ENCODE data around the gene TTC21A. TPM values are rescaled to one million over a fixed set of nuclear protein-coding genes. Genes with fewer than 3 reads are reported as not detected.
A peak's percentile ranks its signal among the peaks of the same experiment; 100 is the strongest.

TTC21A gene
- total RNA-seq, 1 donor from 2014 or later: 12.3 TPM

GRCh38 chr3:39127269-39127907, 19.9 kb downstream of the TTC21A start:
- no peaks in the 10 kb centered on the region for H3K27me3 Mint-ChIP-seq (ENCODE audit: low read depth)
- no peaks in the 10 kb centered on the region for H3K36me3 Mint-ChIP-seq
- no peaks in the 10 kb centered on the region for H3K9me3 Mint-ChIP-seq
- TF ChIP-seq CTCF (IDR thresholded peaks at IDR 0.05; ENCODE audit: unreplicated experiment): no peak
- H3K4me3 Mint-ChIP-seq: no peak overlapping the region
- no peak for DNase-seq (ENCODE audit: low spot score in 2 of 2, unreplicated experiment in 2 of 2)
- H3K27ac Mint-ChIP-seq: peak overlapping the region; percentile 99
- peaks cover 55% of the 10 kb centered on the region for H3K4me1 Mint-ChIP-seq

GRCh38 chr3:39127908-39128304, 20.4 kb downstream of the TTC21A start:
- no peak for DNase-seq (ENCODE audit: low spot score in 2 of 2, unreplicated experiment in 2 of 2)
- Mint-ChIP-seq H3K4me3 (no peak overlapping the region), H3K27me3 (ENCODE audit: low read depth) (no peaks in the 10 kb centered on the region), H3K4me1 (peaks cover 60% of the 10 kb centered on the region), H3K27ac (no peak overlapping the region), H3K36me3 (no peaks in the 10 kb centered on the region), H3K9me3 (no peaks in the 10 kb centered on the region)
- no peak for TF ChIP-seq CTCF (IDR thresholded peaks at IDR 0.05; ENCODE audit: unreplicated experiment)

- no peaks in the 10 kb centered on the region for H3K9me3 Mint-ChIP-seq
- H3K4me3 Mint-ChIP-seq: no peak overlapping the region
- peaks cover 66% of the 10 kb centered on the region for H3K4me1 Mint-ChIP-seq
- H3K36me3 Mint-ChIP-seq: no peaks in the 10 kb centered on the region
- no peak for TF ChIP-seq CTCF (IDR thresholded peaks at IDR 0.05; ENCODE audit: unreplicated experiment)
- DNase-seq (ENCODE audit: low spot score in 2 of 2, unreplicated experiment in 2 of 2): no peak
- no peak overlapping the region for H3K27ac Mint-ChIP-seq
- H3K27me3 Mint-ChIP-seq (ENCODE audit: low read depth): no peaks in the 10 kb centered on the region
These were observed 21.5 kb downstream of the TTC21A start for GRCh38 chr3:39128951-39129350.

- Mint-ChIP-seq H3K9me3 (no peaks in the 10 kb centered on the region), H3K4me1 (peaks cover 59% of the 10 kb centered on the region), H3K36me3 (no peaks in the 10 kb centered on the region), H3K27ac (peak overlapping the region; percentile 39), H3K4me3 (no peak overlapping the region), H3K27me3 (ENCODE audit: low read depth) (no peaks in the 10 kb centered on the region)
- TF ChIP-seq CTCF (IDR thresholded peaks at IDR 0.05; ENCODE audit: unreplicated experiment): no peak
- DNase-seq (ENCODE audit: low spot score in 2 of 2, unreplicated experiment in 2 of 2): no peak
These were observed 22.5 kb downstream of the TTC21A start for GRCh38 chr3:39130026-39130425.

- Mint-ChIP-seq H3K36me3 (no peaks in the 10 kb centered on the region), H3K27ac (peak overlapping the region; percentile 39), H3K4me3 (no peak overlapping the region), H3K9me3 (no peaks in the 10 kb centered on the region), H3K27me3 (ENCODE audit: low read depth) (no peaks in the 10 kb centered on the region), H3K4me1 (peaks cover 52% of the 10 kb centered on the region)
- no peak for TF ChIP-seq CTCF (IDR thresholded peaks at IDR 0.05; ENCODE audit: unreplicated experiment)
- no peak for DNase-seq (ENCODE audit: low spot score in 2 of 2, unreplicated experiment in 2 of 2)
These were observed 23.3 kb downstream of the TTC21A start for GRCh38 chr3:39130693-39131265.
